ENCODE data around the gene SLC12A4.

The SLC12A4 gene

GRCh38 chr16:67935101-67935401, 33.4 kb downstream of the SLC12A4 start:
- no peak for TF ChIP-seq CTCF (IDR thresholded peaks at IDR 0.05; ENCODE audit: extremely low read depth, insufficient read depth, missing control alignments)
- no peak for DNase-seq (ENCODE audit: low spot score)
- in situ Hi-C loops (cut with MboI; ENCODE audit: low pct_unique_long_range_greater_than_20kb, low sequenced_read_pairs, unreplicated experiment), result no loop called here

GRCh38 chr16:67934306-67935100, 33.9 kb downstream of the SLC12A4 start:
- in situ Hi-C loops (cut with MboI; ENCODE audit: low pct_unique_long_range_greater_than_20kb, low sequenced_read_pairs, unreplicated experiment), result no loop called here
- TF ChIP-seq CTCF (IDR thresholded peaks at IDR 0.05; ENCODE audit: extremely low read depth, insufficient read depth, missing control alignments), result no peak
- DNase-seq (ENCODE audit: low spot score), result no peak

- TF ChIP-seq CTCF (IDR thresholded peaks at IDR 0.05; ENCODE audit: extremely low read depth, insufficient read depth, missing control alignments), result no peak
- in situ Hi-C loops (cut with MboI; ENCODE audit: low pct_unique_long_range_greater_than_20kb, low sequenced_read_pairs, unreplicated experiment), result no loop called here
Observed at GRCh38 chr16:67933805-67934204, 34.6 kb downstream of the SLC12A4 start.

GRCh38 chr16:67932462-67932840, 36.0 kb downstream of the SLC12A4 start:
- no peak for TF ChIP-seq CTCF (IDR thresholded peaks at IDR 0.05; ENCODE audit: extremely low read depth, insufficient read depth, missing control alignments)
- in situ Hi-C loops (cut with MboI; ENCODE audit: low pct_unique_long_range_greater_than_20kb, low sequenced_read_pairs, unreplicated experiment), result no loop called here
- no peak for DNase-seq (ENCODE audit: low spot score)

More at GRCh38 chr16:67933805-67934204, 34.6 kb downstream of the SLC12A4 start:
- no peak for DNase-seq (ENCODE audit: low spot score)

GRCh38 chr16:67931712-67932461, 36.5 kb downstream of the SLC12A4 start, which contains the start of gene CTRL:
CTRL (minus strand) TSS chr16:67931862; CDS start chr16:67931852, 10 bp downstream.
- TF ChIP-seq CTCF (IDR thresholded peaks at IDR 0.05; ENCODE audit: extremely low read depth, insufficient read depth, missing control alignments), result no peak
- no peak for DNase-seq (ENCODE audit: low spot score)
- in situ Hi-C loops (cut with MboI; ENCODE audit: low pct_unique_long_range_greater_than_20kb, low sequenced_read_pairs, unreplicated experiment), result no loop called here

GRCh38 chr16:67930678-67931211, 37.7 kb downstream of the SLC12A4 start:
- TF ChIP-seq CTCF (IDR thresholded peaks at IDR 0.05; ENCODE audit: extremely low read depth, insufficient read depth, missing control alignments), result no peak
- in situ Hi-C loops (cut with MboI; ENCODE audit: low pct_unique_long_range_greater_than_20kb, low sequenced_read_pairs, unreplicated experiment), result no loop called here
- no peak for DNase-seq (ENCODE audit: low spot score)

Data from GM13977 (cell line).